Mammary epithelial cell (primary cell): ENCODE results near the gene SYT12.

Source experiments
- CTCF ChIP-seq, 2 donors: IDR thresholded peaks in 1 of 2; conservative IDR thresholded peaks in 1 of 2; 2 replicates each; pipeline ENCODE4 v1.5.1; 2011 to 2012; ENCODE audit warnings: inconsistent platforms in 2 of 2, low read length in 2 of 2, mild to moderate bottlenecking in 2 of 2, control low read depth in 1 of 2, low read depth in 1 of 2; ENCODE audit not compliant: insufficient read depth in 1 of 2; ENCODE audit errors: extremely low read depth in 1 of 2
- EZH2 ChIP-seq: IDR thresholded peaks from 2 replicates; pipeline ENCODE4 v1.6.1; 2012; ENCODE audit warnings: low read length, inconsistent platforms, borderline replicate concordance

- no peak for TF ChIP-seq CTCF (conservative IDR thresholded peaks at IDR 0.05 in 1 of 2, IDR thresholded peaks at IDR 0.05 in 1 of 2; ENCODE audit: extremely low read depth in 1 of 2, insufficient read depth in 1 of 2, low read depth in 1 of 2, low read length in 2 of 2)
- TF ChIP-seq EZH2, result no peak
Observed at GRCh38 chr11:67066333-67066709, 43.4 kb downstream of the SYT12 start.
